Middle frontal gyrus (tissue), 1 donor: ENCODE data around the gene SEMA4G.

Experiments used
- DNase-seq: peaks from one replicate; pipeline ENCODE4 v3.0.0-alpha.2; 2015; ENCODE audit warnings: low spot score; ENCODE audit errors: extremely low spot score

Gene SEMA4G

DNA sequence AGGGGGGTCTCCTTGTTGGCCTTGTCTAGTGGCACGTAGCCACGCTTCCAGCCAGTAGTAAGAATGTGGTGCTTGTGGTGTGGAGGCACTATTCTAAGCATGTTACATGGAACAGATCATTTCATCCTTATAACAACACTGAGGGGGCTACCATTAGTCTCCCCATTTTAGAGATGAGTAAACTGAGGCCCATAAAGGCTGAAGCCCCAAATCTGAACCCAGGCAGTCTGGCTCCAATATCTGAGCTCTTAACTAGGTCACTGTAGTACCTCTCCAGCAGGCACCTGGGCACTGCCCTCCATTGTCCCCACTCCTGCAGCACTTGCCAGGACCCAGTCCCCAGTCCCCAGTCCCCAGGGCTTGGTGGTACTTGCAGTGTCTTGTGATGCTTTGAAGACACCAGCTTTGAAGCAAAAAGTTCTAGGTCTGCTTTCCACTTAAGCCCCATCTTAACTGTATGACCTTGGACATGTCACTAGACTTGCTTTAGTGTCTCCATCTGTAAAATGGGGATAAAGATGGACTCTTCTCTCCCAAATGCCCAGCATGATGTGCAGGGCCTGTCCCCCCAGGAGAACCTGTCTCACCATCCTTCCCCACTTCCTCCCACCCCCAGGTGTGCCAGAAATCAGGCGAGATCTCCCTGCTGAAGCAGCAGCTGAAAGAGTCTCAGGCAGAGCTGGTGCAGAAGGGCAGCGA, 36.7 kb downstream of the SEMA4G start:
- no peak for DNase-seq

DNA sequence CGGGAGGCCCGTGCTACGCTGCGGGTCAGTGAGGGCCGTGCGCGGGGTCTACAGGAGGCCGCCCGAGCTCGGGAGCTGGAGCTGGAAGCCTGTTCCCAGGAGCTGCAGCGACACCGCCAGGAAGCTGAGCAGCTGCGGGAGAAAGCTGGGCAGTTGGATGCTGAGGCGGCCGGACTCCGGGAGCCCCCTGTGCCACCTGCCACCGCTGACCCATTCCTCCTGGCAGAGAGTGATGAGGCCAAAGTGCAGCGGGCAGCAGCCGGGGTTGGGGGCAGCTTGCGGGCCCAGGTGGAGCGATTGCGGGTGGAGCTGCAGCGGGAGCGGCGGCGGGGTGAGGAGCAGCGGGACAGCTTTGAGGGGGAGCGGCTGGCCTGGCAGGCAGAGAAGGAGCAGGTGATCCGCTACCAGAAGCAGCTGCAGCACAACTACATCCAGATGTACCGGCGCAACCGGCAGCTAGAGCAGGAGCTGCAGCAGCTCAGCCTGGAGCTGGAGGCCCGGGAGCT, 37.3 kb downstream of the SEMA4G start:
- no peak for DNase-seq

DNA sequence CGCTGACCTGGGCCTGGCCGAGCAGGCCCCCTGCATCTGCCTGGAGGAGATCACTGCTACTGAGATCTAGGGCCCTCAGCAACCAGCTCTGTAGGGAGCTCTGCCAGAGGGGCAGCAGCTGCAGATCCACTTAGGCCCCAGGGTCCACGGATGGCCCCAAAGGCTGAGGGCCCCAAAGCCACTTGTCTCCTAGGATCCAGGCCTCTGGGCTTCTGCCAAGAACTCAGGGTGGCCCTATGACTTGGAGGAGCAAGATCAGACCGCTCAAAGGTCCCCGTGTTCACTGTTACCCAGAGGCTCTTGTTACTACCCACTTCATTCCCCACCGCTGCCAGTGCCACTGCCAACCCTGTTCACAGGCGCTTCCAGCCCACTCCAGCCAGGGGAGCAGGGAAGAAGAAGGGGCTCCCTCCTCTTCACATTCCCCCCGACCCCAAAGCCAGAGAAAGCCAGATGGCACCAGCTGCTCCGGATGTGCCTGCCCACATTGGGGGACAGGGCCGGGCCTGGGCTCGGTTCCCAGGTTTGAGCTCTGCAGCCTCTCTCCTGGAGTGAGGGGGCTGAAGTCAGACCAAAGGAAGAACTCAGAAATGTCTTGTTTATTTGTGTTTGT, 37.9 kb downstream of the SEMA4G start:
- DNase-seq: no peak

DNA sequence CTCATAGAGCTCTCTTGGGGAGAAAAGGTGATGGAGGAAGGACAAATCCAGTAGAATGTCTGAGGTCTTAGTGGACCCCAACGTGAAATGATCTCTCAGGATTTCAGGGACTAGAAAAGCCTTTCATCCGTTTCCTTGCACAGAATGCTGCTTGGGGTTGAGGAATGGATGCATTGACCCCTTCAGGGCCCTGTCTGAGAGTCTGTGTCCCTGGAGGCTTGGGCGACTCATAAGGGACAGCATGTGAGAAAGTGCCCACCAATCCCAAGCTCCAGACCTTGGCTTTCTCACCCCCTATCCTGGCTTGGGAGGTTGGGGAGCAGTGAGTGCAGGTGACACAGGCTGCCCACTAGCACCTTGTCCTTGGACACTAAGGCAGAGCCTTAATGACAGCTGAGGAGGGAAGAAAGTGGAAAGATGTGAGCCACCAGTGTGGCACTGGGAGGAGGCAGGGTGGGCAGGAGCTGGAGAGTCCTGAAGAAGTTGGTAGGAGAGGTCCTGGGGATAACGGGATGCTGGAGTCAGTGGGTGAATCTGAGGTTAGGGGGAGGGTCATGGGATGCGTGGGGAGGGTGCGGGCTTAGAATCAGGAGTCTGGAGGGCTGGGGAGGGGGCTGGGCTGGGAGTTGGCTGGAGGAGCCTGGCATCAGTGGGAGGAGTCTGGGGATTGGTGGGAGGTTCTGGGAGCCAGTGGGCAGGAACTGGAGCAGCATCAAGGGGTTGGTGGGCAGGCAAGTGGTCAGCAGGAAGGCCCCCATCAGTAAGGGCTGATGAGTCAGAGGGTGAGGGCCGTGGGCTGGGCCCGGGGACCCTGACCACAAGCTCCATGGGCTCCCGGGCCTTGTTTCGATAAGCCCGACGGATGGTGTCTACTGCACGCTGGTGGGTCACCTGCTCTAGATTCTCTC, 38.9 kb downstream of the SEMA4G start:
- DNase-seq: no peak

DNA sequence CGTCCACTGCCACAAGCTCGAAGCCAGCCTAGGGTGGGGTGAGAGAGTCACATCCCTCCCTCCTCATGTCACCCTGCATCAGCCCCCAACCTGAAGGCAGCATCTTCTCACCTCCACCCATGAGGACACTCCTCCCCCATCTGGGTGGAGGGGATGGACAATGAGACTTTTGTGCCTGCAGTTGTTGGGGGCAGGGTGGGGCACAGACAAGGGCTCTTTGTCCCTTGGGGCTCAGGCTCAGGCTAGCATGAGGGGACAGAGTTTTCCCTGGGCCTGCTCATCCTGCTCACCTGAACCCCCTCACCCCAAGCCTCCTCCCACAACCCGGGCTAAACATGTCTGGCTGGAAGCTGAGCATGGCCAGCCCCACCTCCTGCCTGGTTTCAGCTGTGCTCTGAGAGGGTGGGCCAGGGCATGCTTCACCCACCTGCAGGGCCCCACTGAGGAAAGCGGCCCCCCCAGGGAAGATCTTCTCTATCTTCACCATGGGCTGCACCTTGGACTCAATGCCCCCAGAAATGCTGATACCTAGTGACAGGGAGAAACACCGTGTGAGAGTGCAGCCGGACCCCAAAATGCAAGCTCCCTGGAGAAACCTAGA, 39.6 kb downstream of the SEMA4G start:
- DNase-seq: no peak

DNA sequence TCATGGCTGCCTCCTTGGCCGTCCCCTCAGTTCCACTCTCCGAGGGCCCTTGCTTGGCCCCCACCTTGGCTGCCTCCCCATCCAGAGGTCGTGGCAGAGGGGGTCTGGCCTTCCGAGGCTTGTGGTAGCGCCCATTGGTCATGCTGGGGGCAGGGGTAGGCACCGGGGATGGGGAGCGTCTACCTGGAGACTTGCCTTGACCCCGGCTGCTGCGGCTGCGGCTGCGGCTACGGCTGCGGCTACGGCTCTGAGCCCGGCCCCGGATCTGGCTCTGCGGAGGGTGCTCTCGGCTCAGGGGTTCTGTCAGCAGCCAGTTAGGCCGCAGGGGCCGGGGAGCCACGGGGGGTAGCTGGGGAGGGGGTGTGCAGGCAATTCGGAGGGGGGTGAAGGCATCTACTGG, 41.0 kb downstream of the SEMA4G start:
- DNase-seq: no peak

DNA sequence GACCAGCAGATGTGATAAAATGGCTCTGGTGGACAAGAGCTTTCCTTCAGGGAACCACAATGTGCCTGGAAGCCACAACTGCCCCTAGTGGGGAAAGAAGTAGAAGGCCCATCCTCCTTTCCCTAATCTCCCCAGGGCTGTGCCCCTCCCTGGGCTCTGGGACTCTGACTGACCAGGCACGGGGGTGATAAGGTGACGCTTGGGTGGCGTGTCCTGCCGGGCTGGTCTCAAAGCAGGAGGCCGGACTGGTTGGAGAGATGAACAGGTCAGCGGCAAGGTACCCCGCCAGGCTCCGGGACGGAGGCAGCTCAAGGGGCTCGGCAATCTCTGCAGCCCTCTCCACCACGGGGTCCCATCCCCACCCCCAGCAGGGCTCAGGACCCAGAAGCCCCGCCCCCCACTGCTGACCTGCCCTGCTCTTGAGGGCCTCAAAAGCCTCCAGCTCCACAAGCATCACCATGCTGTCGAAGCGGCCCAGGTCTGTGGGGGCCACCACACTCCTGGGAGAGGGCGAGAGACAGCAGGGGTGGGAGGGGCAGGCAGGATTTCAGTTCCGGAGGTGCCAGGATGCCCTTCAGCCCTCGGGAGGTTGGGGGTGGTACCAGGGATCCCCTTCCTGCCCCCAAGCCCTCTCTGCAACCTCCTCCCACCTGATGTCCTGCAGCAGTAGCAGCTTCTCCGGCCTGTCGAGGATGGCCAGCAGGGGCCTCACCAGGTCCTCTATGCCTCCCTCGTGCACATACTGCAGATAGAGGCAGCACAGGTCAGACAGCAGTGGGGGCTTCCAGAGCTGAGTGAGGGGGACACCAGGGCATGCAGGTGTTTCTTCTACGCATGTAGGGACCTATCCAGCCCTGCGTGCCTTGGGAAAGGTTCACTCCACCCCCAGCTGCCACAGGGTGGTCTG, 42.5 kb downstream of the SEMA4G start:
- no peak for DNase-seq

DNA sequence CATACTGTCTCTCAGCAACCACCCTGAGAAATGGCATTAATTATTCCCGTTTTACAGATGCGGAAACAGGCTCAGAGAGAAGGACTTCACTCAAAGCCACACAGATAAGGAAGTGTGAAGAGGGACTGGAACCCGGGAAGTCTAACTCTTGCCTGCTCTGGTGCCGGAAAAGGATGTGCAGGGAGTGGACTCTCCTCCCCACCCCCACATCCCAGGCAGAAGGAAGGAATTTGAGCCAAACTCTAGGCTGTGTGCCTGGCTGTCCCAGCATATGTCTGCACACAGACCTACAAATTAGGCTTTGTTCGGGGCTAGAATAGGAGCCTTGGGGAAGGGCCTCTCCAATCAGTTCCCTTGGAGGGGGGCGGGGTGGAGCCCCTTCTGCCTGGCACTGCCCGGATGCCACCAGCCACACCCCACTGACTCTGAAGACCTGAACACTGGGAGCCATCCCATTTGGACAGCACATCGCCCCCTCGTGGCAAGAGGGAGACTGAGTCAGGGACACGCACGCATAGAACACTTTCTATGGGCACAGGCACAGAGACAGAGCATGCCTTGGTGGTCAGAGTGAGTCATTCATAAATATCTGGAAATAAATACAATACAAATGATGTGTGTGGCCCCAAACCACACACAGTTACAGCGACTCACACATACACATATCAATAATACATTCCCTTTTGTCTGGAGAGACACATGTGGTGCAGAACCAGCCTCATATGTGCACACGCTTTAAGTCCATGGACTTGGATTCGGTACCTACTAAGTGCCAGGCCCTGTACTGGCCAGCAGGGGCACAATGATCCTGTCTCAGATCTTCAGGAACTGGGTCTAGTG, 43.4 kb downstream of the SEMA4G start:
- DNase-seq: peak; percentile 89

DNA sequence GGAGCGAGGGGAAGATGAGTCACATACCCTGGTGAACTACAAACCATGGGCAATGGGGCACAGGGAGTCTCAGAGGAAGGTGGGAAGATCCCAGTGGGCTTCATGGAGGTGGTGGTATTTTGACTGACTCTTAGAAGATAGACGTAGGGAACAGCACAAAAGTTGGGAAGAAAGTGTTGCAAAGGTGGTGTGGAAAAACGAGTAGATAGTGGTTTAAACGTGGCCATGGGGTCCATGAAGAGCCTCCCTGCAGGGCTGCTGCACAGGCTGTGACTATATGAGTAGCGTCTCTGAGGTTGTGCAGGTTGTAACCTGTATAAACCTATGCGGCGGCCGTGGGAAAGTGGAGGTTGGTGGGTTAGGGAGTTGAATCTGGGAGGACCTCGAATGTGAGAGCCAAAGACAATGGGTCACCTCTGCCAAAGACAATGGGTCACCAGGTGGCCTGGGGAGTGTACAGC, 44.1 kb downstream of the SEMA4G start:
- DNase-seq: no peak

DNA sequence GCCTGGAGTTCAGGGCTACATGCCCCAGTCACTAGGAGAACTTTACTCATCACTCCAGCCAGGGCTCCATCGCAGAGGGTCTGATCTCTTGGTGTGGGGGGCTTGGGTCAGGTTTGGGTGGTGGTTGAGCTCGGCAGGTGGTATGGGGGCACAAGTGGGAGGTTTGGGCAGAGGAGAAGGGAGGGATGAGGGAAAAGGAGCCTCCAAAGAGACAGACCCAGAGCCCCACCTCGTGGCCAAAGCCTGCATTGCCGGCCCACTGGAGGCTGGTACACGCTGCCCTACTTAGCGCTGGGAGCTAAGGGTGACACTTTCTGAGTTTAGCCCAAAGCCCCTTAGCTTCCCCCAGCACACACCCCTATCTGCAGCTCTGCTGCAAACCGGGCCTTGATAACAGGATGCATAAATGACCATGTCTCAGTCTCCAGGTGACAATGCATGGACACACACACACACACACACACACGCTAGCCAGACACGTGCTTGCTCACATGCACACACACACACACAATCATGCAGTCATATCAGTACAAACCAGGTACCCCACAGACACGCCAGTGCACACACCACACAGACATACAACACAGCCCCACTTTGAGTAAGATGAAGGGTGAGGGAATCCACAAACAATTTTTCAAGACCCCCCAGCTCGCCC, 45.1 kb downstream of the SEMA4G start:
- no peak for DNase-seq

DNA sequence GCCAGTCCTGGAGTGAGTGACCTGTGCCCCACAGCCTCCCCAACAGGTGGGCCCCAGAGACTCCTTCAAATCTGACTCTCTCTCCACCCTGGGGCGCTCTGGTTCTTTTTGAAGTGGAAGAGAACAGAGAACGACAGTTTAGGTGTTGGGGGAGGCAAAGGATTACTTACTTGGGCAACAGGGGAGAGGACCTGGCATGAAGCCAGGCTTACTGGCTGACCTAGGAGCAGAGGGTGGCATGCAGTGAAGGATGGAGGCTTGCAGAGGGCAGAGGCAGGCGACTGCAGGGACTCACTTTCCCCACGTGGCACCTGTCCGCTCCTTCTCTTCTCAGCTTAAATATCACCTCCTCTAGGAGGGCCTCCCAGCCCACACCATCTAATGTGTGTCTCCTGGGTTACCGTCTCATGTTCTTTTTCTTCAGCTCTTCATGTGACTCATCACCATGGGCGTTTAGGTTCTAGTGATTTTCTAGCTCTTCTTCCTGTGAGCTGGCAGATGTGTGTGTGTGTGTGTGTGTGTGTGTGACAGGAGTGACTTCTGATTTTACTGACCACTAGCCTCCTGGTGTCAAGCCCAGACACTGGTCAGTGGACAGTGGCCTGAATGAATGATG, 45.8 kb downstream of the SEMA4G start:
- DNase-seq: no peak

DNA sequence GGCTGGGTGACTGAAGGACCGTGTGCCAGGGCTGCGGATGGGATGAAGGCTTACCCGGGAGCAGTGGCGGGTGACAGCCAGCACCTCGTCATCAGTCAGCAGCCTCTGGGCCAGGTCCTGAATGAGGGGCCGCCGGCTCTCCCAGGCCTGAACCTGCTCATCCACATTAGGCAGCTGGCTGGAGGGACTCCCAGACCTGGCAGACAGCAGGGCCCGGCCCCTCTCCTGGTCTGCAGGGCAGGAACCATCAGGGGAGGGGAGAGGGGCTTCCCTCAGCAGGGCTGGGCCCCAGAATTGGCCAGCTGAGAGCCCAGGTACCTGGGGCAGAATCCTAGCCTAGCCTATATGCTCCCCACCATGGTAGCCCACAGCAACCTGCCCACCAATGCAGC, 46.3 kb downstream of the SEMA4G start:
- no peak for DNase-seq

DNA sequence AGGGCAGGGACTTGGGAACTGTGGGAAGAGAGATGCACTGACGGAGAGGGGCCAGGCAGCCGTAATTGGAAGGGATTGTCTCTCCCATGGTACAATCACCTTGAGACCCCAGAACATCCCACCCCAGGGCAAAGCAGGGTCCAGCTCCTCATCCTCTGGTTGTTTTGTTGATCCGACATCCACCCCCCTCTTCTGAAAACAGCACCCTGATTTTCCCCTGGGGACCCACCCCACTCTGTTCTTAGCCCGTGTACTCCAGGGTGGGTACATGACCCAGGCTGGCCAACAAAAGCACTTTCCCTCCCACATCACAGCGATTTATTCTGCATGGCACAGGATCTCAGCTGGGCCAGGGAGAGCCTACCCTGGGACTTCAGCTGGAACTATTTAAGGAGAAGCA, 47.5 kb downstream of the SEMA4G start:
- no peak for DNase-seq

DNA sequence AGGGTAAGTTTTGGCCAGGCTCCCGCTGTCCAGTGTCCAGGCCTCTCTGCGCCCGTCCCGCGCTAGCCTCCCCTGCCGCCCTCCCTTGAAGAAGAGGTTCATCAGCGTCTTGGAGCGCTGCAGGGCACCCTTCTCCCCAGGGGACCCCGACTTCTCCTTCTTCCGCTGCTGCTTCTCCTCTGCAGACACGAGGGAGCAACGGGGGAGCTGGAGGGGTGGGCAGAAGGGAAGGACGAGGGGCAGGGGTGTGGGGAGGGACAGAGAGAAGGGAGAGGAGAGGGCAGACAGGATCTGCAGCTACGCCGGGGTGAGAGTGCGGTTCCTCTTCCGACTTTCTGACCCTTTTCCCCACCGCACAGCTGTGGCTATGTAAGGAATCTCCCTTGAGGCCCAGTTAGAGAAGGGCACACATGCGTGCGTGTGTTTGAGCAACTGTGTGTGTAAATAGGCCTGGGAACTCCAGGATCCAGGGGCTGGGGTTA, 48.9 kb downstream of the SEMA4G start:
- DNase-seq: no peak

DNA sequence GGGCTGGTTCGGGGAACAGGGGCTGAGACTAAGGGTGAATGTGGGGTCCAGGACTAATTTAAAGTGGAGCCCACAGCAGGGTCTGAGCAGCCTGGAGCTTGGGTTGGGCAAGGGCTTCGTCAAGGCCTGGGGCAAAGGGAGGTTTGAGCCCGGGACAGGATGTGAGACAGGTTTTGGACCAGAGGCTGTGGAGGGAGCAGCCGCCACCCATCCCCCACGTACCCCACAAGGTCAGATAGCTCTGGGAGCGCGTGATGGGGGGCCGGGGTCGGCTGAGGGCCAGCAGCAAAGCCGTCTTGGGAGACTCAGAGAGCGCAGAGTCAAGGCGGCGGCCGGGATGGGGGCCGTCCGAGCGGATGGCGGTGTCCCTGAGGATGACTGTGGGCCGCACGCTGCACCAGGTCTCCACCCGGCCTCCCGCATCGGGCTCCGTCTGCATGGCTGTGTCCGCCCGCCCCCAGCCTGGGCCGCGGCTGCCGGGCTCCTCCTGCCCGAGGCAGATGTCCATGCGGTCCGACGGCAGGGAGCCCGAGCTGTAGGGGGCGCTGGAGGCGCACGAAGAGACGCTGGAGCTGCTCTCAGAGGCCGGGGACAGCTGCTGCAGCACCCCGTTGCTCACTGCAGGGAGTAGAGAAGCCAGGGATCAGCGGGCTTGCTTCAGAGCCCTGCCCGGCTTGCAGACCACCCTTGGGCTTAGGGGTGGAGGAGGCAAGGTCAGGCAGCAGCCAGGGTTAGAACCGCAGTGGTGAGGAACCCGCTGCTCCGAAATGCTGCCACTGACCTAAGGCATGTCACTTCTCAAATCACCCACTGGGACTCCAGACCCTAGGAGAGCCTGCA, 49.5 kb downstream of the SEMA4G start:
- peak; percentile 58 for DNase-seq
